ENCODE results near the gene XRN2.

- TF ChIP-seq CTCF (IDR thresholded peaks at IDR 0.05 in 8 of 11, conservative IDR thresholded peaks at IDR 0.05 in 3 of 11) (no peak), POLR2AphosphoS5 (IDR thresholded peaks at IDR 0.05) (no peak), POLR2A (IDR thresholded peaks at IDR 0.05) (no peak)
Measured at GRCh38 chr20:21393816-21394519, 90.8 kb downstream of the XRN2 start.
